HepG2 (cell line): ENCODE data around the gene SH2D7. TPM values are rescaled to one million over a fixed set of nuclear protein-coding genes. Genes with fewer than 3 reads are reported as not detected.

ENCODE experiments used
- ATAC-seq: fragments of 200-7000 bp; cut with Tn5 transposase; 3 replicates; pipeline ENCODE4 v1.9.1; 2020; ENCODE audit warnings: mild to moderate bottlenecking, moderate library complexity
- BruUV-seq: library from RNA; stranded (reverse); fragments of 400-500 nt; replicated peaks from 2 replicates; lab custom pipeline; 2021; lab: Mats Ljungman, UMichigan
- CTCF ChIA-PET: fragments of 300-600 bp; formaldehyde crosslinking; extraction: SDS; loops from one replicate; lab custom pipeline; 2021; ENCODE audit warnings: low total read pairs, inconsistent platforms, low intra/inter-chr PET ratio; lab: Yijun Ruan, JAX
- POLR2A ChIA-PET: fragments of 350-600 bp; sonication (Branson Sonifier 250); formaldehyde crosslinking; loops from one replicate; lab custom pipeline; 2020; ENCODE audit warnings: antibody characterized with exemption, inconsistent platforms; lab: Yijun Ruan, JAX
- DNase-seq: peaks from one replicate; pipeline ENCODE4 v3.0.0-alpha.2; 2015; ENCODE audit warnings: low spot score
- FAIRE-seq: peaks from 3 replicates; lab custom pipeline; 2011; peaks lifted over from hg19 to GRCh38; lab: Jason Lieb, UNC
- H2AFZ ChIP-seq: one replicate; pipeline ENCODE4 v1.6.1; 2011; ENCODE audit warnings: low read length, inconsistent platforms
- H3K27ac ChIP-seq: fragments of 300-600 bp; 3 replicates; pipeline ENCODE4 v1.8.0; 2011; ENCODE audit warnings: mixed run types, mild to moderate bottlenecking, mixed read lengths, low read length, inconsistent platforms; ENCODE audit not compliant: insufficient read depth; ENCODE audit errors: extremely low read length
- H3K27me3 ChIP-seq, 2 experiments: fragments of 200-600 bp in 1 of 2; 2 replicates in 1 of 2; 3 replicates in 1 of 2; pipeline versions ENCODE4 v1.6.0 to v1.8.0; 2011; ENCODE audit warnings: low read length in 2 of 2, mild to moderate bottlenecking in 2 of 2, moderate library complexity in 2 of 2, inconsistent platforms in 1 of 2; ENCODE audit not compliant: insufficient read depth in 2 of 2, control insufficient read depth in 1 of 2
- H3K36me3 ChIP-seq, 2 experiments: fragments of 200-600 bp in 1 of 2; replicated peaks in 1 of 2; 2 replicates in 1 of 2; 3 replicates in 1 of 2; pipeline versions ENCODE4 v1.5.1 to v1.8.0; 2011; ENCODE audit warnings: low read length in 2 of 2, inconsistent platforms in 1 of 2; ENCODE audit not compliant: insufficient read depth in 2 of 2, control insufficient read depth in 1 of 2
- H3K4me1 ChIP-seq: 2 replicates; pipeline ENCODE4 v1.5.1; 2012; ENCODE audit warnings: low read length, inconsistent platforms; ENCODE audit not compliant: insufficient read depth
- H3K4me2 ChIP-seq: 2 replicates; pipeline ENCODE4 v1.6.0; 2011; ENCODE audit warnings: low read depth, low read length, inconsistent platforms
- H3K4me3 ChIP-seq, 3 experiments: fragments of 200-600 bp in 1 of 3; sonication (generic), shearing (Covaris generic) in 1 of 3; replicated peaks in 1 of 3; 2 replicates each; pipeline ENCODE4 v1.5.1; 2011 to 2016; ENCODE audit warnings: low read length in 3 of 3, inconsistent platforms in 2 of 3, low read depth in 2 of 3, mild to moderate bottlenecking in 2 of 3, control low read depth in 1 of 3, mixed read lengths in 1 of 3; ENCODE audit not compliant: insufficient read depth in 1 of 3
- H3K79me2 ChIP-seq: one replicate; pipeline ENCODE4 v1.6.1; 2011; ENCODE audit warnings: low read length, inconsistent platforms; ENCODE audit not compliant: insufficient read depth
- H3K9ac ChIP-seq: 2 replicates; pipeline ENCODE4 v1.6.0; 2011; ENCODE audit warnings: mild to moderate bottlenecking, low read depth, low read length, inconsistent platforms; ENCODE audit not compliant: insufficient read depth
- H3K9me3 ChIP-seq: 2 replicates; pipeline ENCODE4 v1.5.1; 2012; ENCODE audit warnings: mild to moderate bottlenecking, low read length
- H4K20me1 ChIP-seq: 2 replicates; pipeline ENCODE4 v1.6.0; 2011; ENCODE audit warnings: inconsistent platforms, mild to moderate bottlenecking, low read length, moderate library complexity; ENCODE audit not compliant: insufficient read depth
- HMG20A ChIP-seq: IDR thresholded peaks from 2 replicates; pipeline ENCODE4 v1.6.1; 2016; ENCODE audit warnings: borderline replicate concordance
- NFIB ChIP-seq: sonication (generic); formaldehyde crosslinking; IDR thresholded peaks from 2 replicates; pipeline ENCODE4 v1.9.0; 2021; ENCODE audit warnings: missing genetic modification reagents, mild to moderate bottlenecking, borderline replicate concordance
- SAFB2 ChIP-seq: sonication (generic); formaldehyde crosslinking; IDR thresholded peaks from 2 replicates; pipeline ENCODE4 v1.5.1; 2020; ENCODE audit warnings: missing genetic modification reagents, low read depth, mild to moderate bottlenecking, borderline replicate concordance
- SRSF4 ChIP-seq: fragments of 200-400 bp; formaldehyde crosslinking; IDR thresholded peaks from one replicate; pipeline ENCODE4 v1.6.1; 2018; ENCODE audit warnings: mild to moderate bottlenecking, low read depth, low read length, moderate library complexity; ENCODE audit not compliant: poor library complexity, severe bottlenecking
- U2AF1 ChIP-seq: fragments of 200-400 bp; formaldehyde crosslinking; optimal IDR thresholded peaks from 2 replicates; pipeline ENCODE3; 2017; ENCODE audit warnings: mild to moderate bottlenecking, low read depth, low read length
- WIZ ChIP-seq: sonication (generic); formaldehyde crosslinking; IDR thresholded peaks from 2 replicates; pipeline ENCODE4 v1.5.1; 2020; ENCODE audit warnings: mild to moderate bottlenecking, missing genetic modification reagents
- ZNF10 ChIP-seq: sonication (generic); formaldehyde crosslinking; IDR thresholded peaks from 2 replicates; pipeline ENCODE4 v1.4.0; 2020; ENCODE audit warnings: mild to moderate bottlenecking, low read depth, missing genetic modification reagents, borderline replicate concordance
- WGBS: methylation state at CpG from one replicate; pipeline ENCODE4 v1.1.6; 2017; ENCODE audit warnings: low lambda C conversion rate; 5-methylcytosine and 5-hydroxymethylcytosine counted together
- in situ Hi-C: cut with HindIII; loops from 2 replicates; pipeline ENCODE4 v1.10.0; 2017; ENCODE audit warnings: low pct_unique_long_range_greater_than_20kb; ENCODE audit not compliant: extremely low pct_ligation_motif_present
- intact Hi-C: fragments of 100-400 bp; cut with micrococcal nuclease; formaldehyde crosslinking; loops from one replicate; pipeline ENCODE4 v1.10.0; 2022; ENCODE audit not compliant: unreplicated experiment
- polyA plus RNA-seq, 8 experiments: library from polyadenylated mRNA; depleted of rRNA in 3 of 8; stranded (reverse) in 7 of 8; unstranded in 1 of 8; fragments of >200 nt; fragmentation: Illumina TruSeq in 4 of 8; extraction: Trizol in 4 of 8; gene quantifications; 2 replicates each; pipeline versions ENCODE4 v1.2.1 to v1.2.3, GENCODE V29; 2011 to 2016; ENCODE audit warnings: low read depth in 4 of 8, missing spikeins in 1 of 8, mixed read lengths in 1 of 8; ENCODE audit not compliant: insufficient read depth in 1 of 8
- total RNA-seq, 5 experiments: library from RNA; depleted of rRNA; stranded (reverse); fragments of >200 nt; fragmentation: Illumina TruSeq; extraction: Trizol; gene quantifications; 2 replicates each; pipeline ENCODE4 v1.2.3, GENCODE V29; 2016; ENCODE audit warnings: low read depth in 1 of 5
- TF ChIP-seq, protein P1 (sequence below): sonication (generic); formaldehyde crosslinking; IDR thresholded peaks from 2 replicates; pipeline ENCODE4 v1.5.1; 2020; ENCODE audit warnings: mild to moderate bottlenecking, missing genetic modification reagents, moderate library complexity
- TF ChIP-seq, protein P2 (sequence below): sonication (generic); formaldehyde crosslinking; IDR thresholded peaks from 2 replicates; pipeline ENCODE4 v1.8.0; 2022; ENCODE audit warnings: mild to moderate bottlenecking, missing genetic modification reagents, moderate library complexity

The SH2D7 gene
- total and polyA plus RNA-seq, 2 of the 13 experiments (the other 11 are each of a cell fraction or from before 2014, with no cell fraction given): not detected

DNA sequence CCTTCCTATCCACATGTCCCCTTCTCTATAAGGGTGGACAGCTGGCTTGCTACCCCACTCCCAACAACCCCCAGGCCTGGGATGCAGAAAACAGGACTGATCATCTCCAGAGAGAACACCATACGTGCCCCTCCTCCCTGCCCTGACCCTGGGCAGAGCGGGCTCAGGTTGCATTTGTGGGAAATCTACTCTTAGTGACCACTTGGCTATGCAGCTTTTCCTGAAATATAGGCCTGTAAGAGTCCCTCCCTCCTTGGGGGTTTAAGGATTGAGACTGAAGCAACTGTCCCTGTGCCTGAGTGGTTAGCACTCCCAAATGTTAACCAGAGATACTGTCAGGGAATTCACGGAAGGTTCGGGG lies 11.7 kb downstream of the SH2D7 start:
- CTCF ChIA-PET: no interaction called here

DNA sequence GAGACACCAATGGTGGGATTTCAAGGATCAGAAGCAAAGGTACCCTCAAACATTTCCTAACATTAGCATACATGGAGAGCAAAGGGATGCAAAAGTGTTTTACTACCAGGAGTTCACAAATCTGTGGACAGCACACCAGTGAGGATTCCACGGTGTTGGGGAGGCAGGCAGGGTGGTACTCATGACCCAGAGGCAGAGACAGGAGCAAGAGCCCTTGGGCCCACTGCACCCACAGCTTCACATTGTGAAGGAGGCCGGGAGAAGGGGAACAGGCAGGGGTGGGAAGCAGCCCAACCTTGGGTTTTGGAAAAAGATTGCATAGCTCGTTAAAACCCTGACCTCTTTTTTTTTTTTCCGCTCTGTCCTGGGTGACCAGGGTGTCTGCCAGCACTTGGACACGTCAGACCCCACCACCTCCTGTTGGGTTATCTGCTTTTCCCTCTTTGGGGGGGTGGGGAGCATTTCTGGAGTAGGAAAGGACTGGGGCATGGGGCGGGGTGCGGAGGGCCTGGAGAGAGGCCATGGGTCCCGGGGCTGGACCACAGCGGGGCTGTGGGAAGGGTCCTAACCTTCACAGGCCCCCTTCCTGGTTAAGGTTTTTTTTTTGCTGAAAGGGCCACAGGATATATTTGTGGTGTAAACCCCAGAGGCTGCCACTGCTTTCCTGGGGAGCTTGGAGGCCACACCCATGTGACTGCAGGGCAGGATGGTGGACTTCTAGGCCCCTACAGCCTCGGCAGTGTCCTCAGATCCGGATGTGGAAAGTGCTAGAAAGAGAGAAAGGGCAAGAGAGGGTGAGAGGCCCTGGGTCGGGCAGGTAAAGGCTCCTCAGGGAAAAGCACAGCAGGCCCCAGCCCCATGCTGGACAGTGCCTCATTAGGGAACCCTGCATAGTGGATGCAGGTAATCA lies 12.5 kb downstream of the SH2D7 start:
- H3K27ac ChIP-seq: no peak overlapping the region
- H3K9ac ChIP-seq: no peak overlapping the region
- CTCF ChIA-PET: no interaction called here
- no peak overlapping the region for H2AFZ ChIP-seq
- POLR2A ChIA-PET: no interaction called here
- intact Hi-C loops: no loop called here
- peak overlapping the region in 1 of 3 experiments; percentile 26; a peak in 2 of 6 replicates for H3K4me3 ChIP-seq
- FAIRE-seq (no peak), DNase-seq (no peak), ATAC-seq (peak; percentile 14; the same call in 2 of the 3 replicates)
- WGBS: 35% methylated on average over 9 of the region's 12 CpGs
- no peaks in the 10 kb centered on the region for H3K36me3 ChIP-seq
- H3K4me1 ChIP-seq: peaks cover 31% of the 10 kb centered on the region
- H3K27me3 ChIP-seq: peaks cover 0 to 4% of the 10 kb centered on the region in 2 experiments; a peak in 2 of 5 replicates
- no peaks in the 10 kb centered on the region for H3K79me2 ChIP-seq
- no peaks in the 10 kb centered on the region for H4K20me1 ChIP-seq
- in situ Hi-C loops: loop anchor here (5.0 kb wide), 1 partner anchor 103 kb away; no protein-coding TSS in a partner anchor
- BruUV-seq: no TSS peak
- no peaks in the 10 kb centered on the region for H3K9me3 ChIP-seq
- peak overlapping the region; percentile 61 for H3K4me2 ChIP-seq
- TF ChIP-seq, protein P1, sequence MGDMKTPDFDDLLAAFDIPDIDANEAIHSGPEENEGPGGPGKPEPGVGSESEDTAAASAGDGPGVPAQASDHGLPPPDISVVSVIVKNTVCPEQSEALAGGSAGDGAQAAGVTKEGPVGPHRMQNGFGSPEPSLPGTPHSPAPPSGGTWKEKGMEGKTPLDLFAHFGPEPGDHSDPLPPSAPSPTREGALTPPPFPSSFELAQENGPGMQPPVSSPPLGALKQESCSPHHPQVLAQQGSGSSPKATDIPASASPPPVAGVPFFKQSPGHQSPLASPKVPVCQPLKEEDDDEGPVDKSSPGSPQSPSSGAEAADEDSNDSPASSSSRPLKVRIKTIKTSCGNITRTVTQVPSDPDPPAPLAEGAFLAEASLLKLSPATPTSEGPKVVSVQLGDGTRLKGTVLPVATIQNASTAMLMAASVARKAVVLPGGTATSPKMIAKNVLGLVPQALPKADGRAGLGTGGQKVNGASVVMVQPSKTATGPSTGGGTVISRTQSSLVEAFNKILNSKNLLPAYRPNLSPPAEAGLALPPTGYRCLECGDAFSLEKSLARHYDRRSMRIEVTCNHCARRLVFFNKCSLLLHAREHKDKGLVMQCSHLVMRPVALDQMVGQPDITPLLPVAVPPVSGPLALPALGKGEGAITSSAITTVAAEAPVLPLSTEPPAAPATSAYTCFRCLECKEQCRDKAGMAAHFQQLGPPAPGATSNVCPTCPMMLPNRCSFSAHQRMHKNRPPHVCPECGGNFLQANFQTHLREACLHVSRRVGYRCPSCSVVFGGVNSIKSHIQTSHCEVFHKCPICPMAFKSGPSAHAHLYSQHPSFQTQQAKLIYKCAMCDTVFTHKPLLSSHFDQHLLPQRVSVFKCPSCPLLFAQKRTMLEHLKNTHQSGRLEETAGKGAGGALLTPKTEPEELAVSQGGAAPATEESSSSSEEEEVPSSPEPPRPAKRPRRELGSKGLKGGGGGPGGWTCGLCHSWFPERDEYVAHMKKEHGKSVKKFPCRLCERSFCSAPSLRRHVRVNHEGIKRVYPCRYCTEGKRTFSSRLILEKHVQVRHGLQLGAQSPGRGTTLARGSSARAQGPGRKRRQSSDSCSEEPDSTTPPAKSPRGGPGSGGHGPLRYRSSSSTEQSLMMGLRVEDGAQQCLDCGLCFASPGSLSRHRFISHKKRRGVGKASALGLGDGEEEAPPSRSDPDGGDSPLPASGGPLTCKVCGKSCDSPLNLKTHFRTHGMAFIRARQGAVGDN (CRISPR knock-in tag): peak; percentile 42; the same call in 1 of the 2 replicates
- no peak for TF ChIP-seq WIZ (CRISPR knock-in tag)

More for the DNA sequence above, 11.7 kb downstream of the SH2D7 start:
- H2AFZ ChIP-seq: no peak overlapping the region
- POLR2A ChIA-PET: no interaction called here
- no TSS peak for BruUV-seq
- peak overlapping the region; percentile 15; the same call in 1 of the 2 replicates for H3K4me2 ChIP-seq
- no peak for DNase-seq
- peaks cover 31% of the 10 kb centered on the region for H3K4me1 ChIP-seq
- H3K27ac ChIP-seq: no peak overlapping the region
- H4K20me1 ChIP-seq: no peaks in the 10 kb centered on the region
- TF ChIP-seq, protein P2, sequence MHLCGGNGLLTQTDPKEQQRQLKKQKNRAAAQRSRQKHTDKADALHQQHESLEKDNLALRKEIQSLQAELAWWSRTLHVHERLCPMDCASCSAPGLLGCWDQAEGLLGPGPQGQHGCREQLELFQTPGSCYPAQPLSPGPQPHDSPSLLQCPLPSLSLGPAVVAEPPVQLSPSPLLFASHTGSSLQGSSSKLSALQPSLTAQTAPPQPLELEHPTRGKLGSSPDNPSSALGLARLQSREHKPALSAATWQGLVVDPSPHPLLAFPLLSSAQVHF (CRISPR knock-in tag): no peak
- TF ChIP-seq U2AF1 (no peak), SAFB2 (CRISPR knock-in tag) (no peak), ZNF10 (CRISPR knock-in tag) (no peak), NFIB (CRISPR knock-in tag) (no peak), SRSF4 (no peak), HMG20A (no peak)
- in situ Hi-C loops (no loop called here), intact Hi-C loops (no loop called here)
- no peak for ATAC-seq
- WGBS: 32% methylated on average over 4 of the region's 4 CpGs
- no peak overlapping the region for H3K4me3 ChIP-seq
- H3K27me3 ChIP-seq: peaks cover 0 to 4% of the 10 kb centered on the region in 2 experiments; a peak in 2 of 5 replicates
- FAIRE-seq: no peak
- H3K79me2 ChIP-seq: no peaks in the 10 kb centered on the region
- no peak overlapping the region for H3K9ac ChIP-seq
- H3K36me3 ChIP-seq: no peaks in the 10 kb centered on the region
- no peaks in the 10 kb centered on the region for H3K9me3 ChIP-seq
